Keratinocyte (primary cell): ENCODE measurements around the gene DPP10.

Experiments used
- EZH2 ChIP-seq: IDR thresholded peaks from one replicate; pipeline ENCODE4 v1.6.1; 2012; ENCODE audit warnings: inconsistent platforms, mild to moderate bottlenecking, low read length, moderate library complexity
- TF ChIP-seq, protein P1 (sequence below), 3 experiments: IDR thresholded peaks in 1 of 3; conservative IDR thresholded peaks in 1 of 3; optimal IDR thresholded peaks in 1 of 3; 2 replicates in 2 of 3; 3 replicates in 1 of 3; pipeline versions ENCODE3 to v1.5.1; 2011; ENCODE audit warnings: low read length in 3 of 3, mild to moderate bottlenecking in 3 of 3, moderate library complexity in 2 of 3, control low read depth in 1 of 3, inconsistent platforms in 1 of 3; ENCODE audit not compliant: insufficient read depth in 2 of 3; ENCODE audit errors: extremely low read depth in 1 of 3

DNA sequence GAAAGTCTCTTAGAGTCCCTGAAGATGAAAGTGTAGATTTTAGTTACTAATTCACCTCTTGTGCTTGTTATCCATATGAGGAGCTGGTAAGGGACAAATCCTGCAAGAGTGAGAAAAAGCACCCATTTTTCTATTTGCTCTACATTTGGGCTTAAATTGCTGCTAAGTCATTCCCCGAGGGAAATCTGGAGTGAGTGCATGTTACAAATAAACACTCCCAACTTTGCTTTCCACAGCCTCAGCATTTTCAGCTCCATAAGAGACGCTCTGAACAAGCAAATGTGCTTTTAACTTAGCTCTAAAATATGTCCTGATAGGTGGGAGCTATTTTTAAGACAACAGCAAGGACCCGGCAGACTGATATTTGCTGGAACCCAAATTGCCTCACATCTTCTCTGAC is 126.7 kb downstream of the DPP10 start:
- TF ChIP-seq, protein P1, sequence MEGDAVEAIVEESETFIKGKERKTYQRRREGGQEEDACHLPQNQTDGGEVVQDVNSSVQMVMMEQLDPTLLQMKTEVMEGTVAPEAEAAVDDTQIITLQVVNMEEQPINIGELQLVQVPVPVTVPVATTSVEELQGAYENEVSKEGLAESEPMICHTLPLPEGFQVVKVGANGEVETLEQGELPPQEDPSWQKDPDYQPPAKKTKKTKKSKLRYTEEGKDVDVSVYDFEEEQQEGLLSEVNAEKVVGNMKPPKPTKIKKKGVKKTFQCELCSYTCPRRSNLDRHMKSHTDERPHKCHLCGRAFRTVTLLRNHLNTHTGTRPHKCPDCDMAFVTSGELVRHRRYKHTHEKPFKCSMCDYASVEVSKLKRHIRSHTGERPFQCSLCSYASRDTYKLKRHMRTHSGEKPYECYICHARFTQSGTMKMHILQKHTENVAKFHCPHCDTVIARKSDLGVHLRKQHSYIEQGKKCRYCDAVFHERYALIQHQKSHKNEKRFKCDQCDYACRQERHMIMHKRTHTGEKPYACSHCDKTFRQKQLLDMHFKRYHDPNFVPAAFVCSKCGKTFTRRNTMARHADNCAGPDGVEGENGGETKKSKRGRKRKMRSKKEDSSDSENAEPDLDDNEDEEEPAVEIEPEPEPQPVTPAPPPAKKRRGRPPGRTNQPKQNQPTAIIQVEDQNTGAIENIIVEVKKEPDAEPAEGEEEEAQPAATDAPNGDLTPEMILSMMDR (optimal IDR thresholded peaks at IDR 0.05 in 1 of 3, IDR thresholded peaks at IDR 0.05 in 1 of 3, conservative IDR thresholded peaks at IDR 0.05 in 1 of 3; ENCODE audit: extremely low read depth in 1 of 3, insufficient read depth in 2 of 3, low read length in 3 of 3), result no peak
- TF ChIP-seq EZH2, result no peak
